ENCODE results near the gene EPHX1.
"Not testable (repeated sequence)": the region's sequence is repeated elsewhere in the genome, so short reads cannot be mapped to it uniquely, and the experiment has no call there.

EPHX1 gene

GRCh38 chr1:225777583-225778336, 32.2 kb upstream of the EPHX1 start, which contains the start of gene SRP9:
TSS of gene SRP9 (plus strand) at chr1:225777826. CDS start at chr1:225777941, 115 bp downstream.
- DNase-seq, result peak; percentile 99

- DNase-seq, result no peak
These were observed 31.6 kb upstream of the EPHX1 start for GRCh38 chr1:225778337-225778669.

- DNase-seq, result not testable (repeated sequence)
These were observed 30.8 kb upstream of the EPHX1 start for GRCh38 chr1:225779165-225779564.

GRCh38 chr1:225780134-225780533, 29.8 kb upstream of the EPHX1 start:
- no peak for DNase-seq

- DNase-seq, result no peak
These were observed 29.3 kb upstream of the EPHX1 start for GRCh38 chr1:225780630-225781029.

- DNase-seq, result not testable (repeated sequence)
These were observed 20.8 kb upstream of the EPHX1 start for GRCh38 chr1:225789142-225789541.

- no peak for DNase-seq
These were observed 15.0 kb upstream of the EPHX1 start for GRCh38 chr1:225794954-225795353.

- not testable (repeated sequence) for DNase-seq
These were observed 13.8 kb upstream of the EPHX1 start for GRCh38 chr1:225796097-225796496.

- DNase-seq, result not testable (repeated sequence)
These were observed 8.8 kb upstream of the EPHX1 start for GRCh38 chr1:225801146-225801545.

- DNase-seq, result no peak
These were observed 3.7 kb upstream of the EPHX1 start for GRCh38 chr1:225806249-225806648.

GRCh38 chr1:225806736-225807135, 3.2 kb upstream of the EPHX1 start:
- not testable (repeated sequence) for DNase-seq

GRCh38 chr1:225808136-225808535, 1.8 kb upstream of the EPHX1 start:
- no peak for DNase-seq

GRCh38 chr1:225810579-225811538, 935 bp downstream of the EPHX1 start:
- DNase-seq, result peak; percentile 74

- DNase-seq, result no peak
These were observed 1.9 kb downstream of the EPHX1 start for GRCh38 chr1:225811622-225812487.

GRCh38 chr1:225812488-225813213, 2.7 kb downstream of the EPHX1 start:
- no peak for DNase-seq

GRCh38 chr1:225813214-225813964, 3.5 kb downstream of the EPHX1 start:
- no peak for DNase-seq

GRCh38 chr1:225814381-225814780, 4.5 kb downstream of the EPHX1 start:
- DNase-seq, result no peak

- not testable (repeated sequence) for DNase-seq
These were observed 5.2 kb downstream of the EPHX1 start for GRCh38 chr1:225815090-225815489.

GRCh38 chr1:225815526-225816178, 5.7 kb downstream of the EPHX1 start:
- DNase-seq, result no peak

GRCh38 chr1:225816643-225817538, 7.0 kb downstream of the EPHX1 start:
- DNase-seq, result peak; percentile 73
